ENCODE data around the gene PDE4D. TPM values are rescaled to one million over a fixed set of nuclear protein-coding genes. Genes with fewer than 3 reads are reported as not detected.

Gene PDE4D
- total and polyA plus RNA-seq, 10 of the 15 experiments (the other 5 are each of a cell fraction or from before 2014, with no cell fraction given) = 0.87 to 4.1 (median 2.2) TPM

- in situ Hi-C loops (cut with MboI) (no loop called here), intact Hi-C loops (cut with micrococcal nuclease; ENCODE audit: unreplicated experiment) (no loop called here)
- no peak for TF ChIP-seq TAF1 (IDR thresholded peaks at IDR 0.05; ENCODE audit: borderline replicate concordance, low read depth, low read length)
- no peak for TF ChIP-seq BCL3 (IDR thresholded peaks at IDR 0.05; ENCODE audit: borderline replicate concordance, insufficient read depth, low read depth, low read length, poor library complexity, severe bottlenecking)
- no peak for TF ChIP-seq ZNF622 (IDR thresholded peaks at IDR 0.05)
- TF ChIP-seq TCF3 (IDR thresholded peaks at IDR 0.05; ENCODE audit: borderline replicate concordance, insufficient read depth, low read depth, low read length) = no peak
- WGBS (ENCODE audit: insufficient coverage, insufficient replicate concordance, low lambda C conversion rate, missing lambda C conversion rate) = 1% methylated on average over 4 of the region's 4 CpGs
- Histone ChIP-seq H3K36me3 (ENCODE audit: control insufficient read depth in 2 of 2, insufficient read depth in 2 of 2, low read length in 1 of 2) (no peaks in the 10 kb centered on the region), H3K4me1 (ENCODE audit: control insufficient read depth, insufficient read depth, low read length) (no peaks in the 10 kb centered on the region), H2AFZ (ENCODE audit: control insufficient read depth, low read depth, low read length) (no peak overlapping the region), H3K27ac (ENCODE audit: control insufficient read depth, insufficient read depth) (no peak overlapping the region), H3K4me2 (ENCODE audit: control insufficient read depth, insufficient read depth) (no peak overlapping the region), H3K9me3 (replicated peaks; ENCODE audit: control insufficient read depth, insufficient read depth, low read length) (no peaks in the 10 kb centered on the region), H3K27me3 (replicated peaks in 1 of 2; ENCODE audit: control insufficient read depth in 2 of 2, insufficient read depth in 2 of 2, low read length in 1 of 2) (peaks cover 2 to 20% of the 10 kb centered on the region in 2 experiments; a peak in 3 of 4 replicates), H4K20me1 (ENCODE audit: control insufficient read depth, insufficient read depth) (no peaks in the 10 kb centered on the region), H3K4me3 (no peak overlapping the region), H3K79me2 (ENCODE audit: control insufficient read depth, insufficient read depth, low read length) (no peaks in the 10 kb centered on the region), H3K9ac (ENCODE audit: control insufficient read depth, insufficient read depth, low read length) (no peak overlapping the region)
- ChIA-PET POLR2A (no interaction called here), SMC1A (ENCODE audit: uncharacterized antibody, unreplicated experiment) (no interaction called here), RAD21 (ENCODE audit: unreplicated experiment) (no interaction called here), CTCF (interaction anchor here (1.4 kb wide), 1 partner anchor 11 kb away, joined by 3 read pairs; no protein-coding TSS in a partner anchor)
- BruUV-seq (replicated peaks) = no TSS peak
- ATAC-seq (no peak), DNase-seq (ENCODE audit: low read depth, low spot score) (no peak), FAIRE-seq (no peak)
Measured at GRCh38 chr5:59767681-59768151, 125.8 kb downstream of the PDE4D start.

GRCh38 chr5:59767211-59767605 is 126.3 kb downstream of the PDE4D start:
- ChIA-PET POLR2A (no interaction called here), CTCF (no interaction called here), SMC1A (ENCODE audit: uncharacterized antibody, unreplicated experiment) (no interaction called here), RAD21 (ENCODE audit: unreplicated experiment) (no interaction called here)
- Histone ChIP-seq H2AFZ (ENCODE audit: control insufficient read depth, low read depth, low read length) (no peak overlapping the region), H3K9ac (ENCODE audit: control insufficient read depth, insufficient read depth, low read length) (no peak overlapping the region), H3K4me3 (no peak overlapping the region), H3K27me3 (replicated peaks in 1 of 2; ENCODE audit: control insufficient read depth in 2 of 2, insufficient read depth in 2 of 2, low read length in 1 of 2) (peaks cover 2 to 20% of the 10 kb centered on the region in 2 experiments; a peak in 3 of 4 replicates), H3K4me2 (ENCODE audit: control insufficient read depth, insufficient read depth) (no peak overlapping the region), H3K36me3 (ENCODE audit: control insufficient read depth in 2 of 2, insufficient read depth in 2 of 2, low read length in 1 of 2) (no peaks in the 10 kb centered on the region), H3K9me3 (replicated peaks; ENCODE audit: control insufficient read depth, insufficient read depth, low read length) (no peaks in the 10 kb centered on the region), H3K4me1 (ENCODE audit: control insufficient read depth, insufficient read depth, low read length) (no peaks in the 10 kb centered on the region), H3K79me2 (ENCODE audit: control insufficient read depth, insufficient read depth, low read length) (no peaks in the 10 kb centered on the region), H4K20me1 (ENCODE audit: control insufficient read depth, insufficient read depth) (no peaks in the 10 kb centered on the region), H3K27ac (ENCODE audit: control insufficient read depth, insufficient read depth) (no peak overlapping the region)
- in situ Hi-C loops (cut with MboI) = no loop called here
- BruUV-seq (replicated peaks) = no TSS peak
- FAIRE-seq = no peak
- intact Hi-C loops (cut with micrococcal nuclease; ENCODE audit: unreplicated experiment) = no loop called here
- DNase-seq (ENCODE audit: low read depth, low spot score) = no peak
- TF ChIP-seq SMARCA5 (IDR thresholded peaks at IDR 0.05) = no peak
- no peak for TF ChIP-seq SMC3 (IDR thresholded peaks at IDR 0.05; ENCODE audit: borderline replicate concordance, low read length)
- no peak for TF ChIP-seq TCF3 (IDR thresholded peaks at IDR 0.05; ENCODE audit: borderline replicate concordance, insufficient read depth, low read depth, low read length)
- no peak for TF ChIP-seq ZNF384 (IDR thresholded peaks at IDR 0.05; ENCODE audit: borderline replicate concordance, low read depth, low read length)
- ATAC-seq = no peak

Data from GM12878 (cell line).